HepG2 (cell line): ENCODE data around the gene CCDC88A. TPM values are rescaled to one million over a fixed set of nuclear protein-coding genes. Genes with fewer than 3 reads are reported as not detected.
A peak's percentile ranks its signal among the peaks of the same experiment; 100 is the strongest.

Experiments used
- ATF7-NPFF ChIP-seq: sonication (generic); formaldehyde crosslinking; IDR thresholded peaks from 2 replicates; pipeline ENCODE4 v1.8.1; 2023; ENCODE audit warnings: mild to moderate bottlenecking, low read depth, missing genetic modification reagents, moderate library complexity
- CCAR2 ChIP-seq: fragments of 200-400 bp; formaldehyde crosslinking; optimal IDR thresholded peaks from 2 replicates; pipeline ENCODE3; 2018; ENCODE audit warnings: low read depth, mild to moderate bottlenecking, low read length, moderate library complexity
- ELF4 ChIP-seq: sonication (generic); formaldehyde crosslinking; IDR thresholded peaks from 2 replicates; pipeline ENCODE4 v1.5.0; 2020; ENCODE audit warnings: missing genetic modification reagents, mild to moderate bottlenecking, moderate library complexity, borderline replicate concordance
- FOSL1 ChIP-seq: sonication (generic); formaldehyde crosslinking; IDR thresholded peaks from 2 replicates; pipeline ENCODE4 v1.9.0; 2021; ENCODE audit warnings: missing genetic modification reagents, borderline replicate concordance
- GABPB1 ChIP-seq: IDR thresholded peaks from 2 replicates; pipeline ENCODE4 v1.6.1; 2016; ENCODE audit warnings: mild to moderate bottlenecking, missing genetic modification reagents, moderate library complexity, missing compliant biosample characterization
- IKZF1 ChIP-seq: fragments of 450-650 bp; IDR thresholded peaks from 2 replicates; pipeline ENCODE4 v1.7.1; 2016
- MAFF ChIP-seq: IDR thresholded peaks from 2 replicates; pipeline ENCODE4 v1.6.1; 2011; ENCODE audit warnings: low read depth, low read length, improper control_type of control experiment
- MBNL3 ChIP-seq: fragments of 250-450 bp; sonication (Bioruptor Pico); conservative IDR thresholded peaks from 2 replicates; pipeline ENCODE4 v1.8.0; 2022; ENCODE audit warnings: mild to moderate bottlenecking, inconsistent platforms
- MIER2 ChIP-seq: IDR thresholded peaks from 2 replicates; pipeline ENCODE4 v1.6.1; 2016; ENCODE audit warnings: missing biosample characterization, missing genetic modification reagents
- NCOA5 ChIP-seq: sonication (generic); formaldehyde crosslinking; IDR thresholded peaks from 2 replicates; pipeline ENCODE4 v1.4.0; 2020; ENCODE audit warnings: missing genetic modification reagents
- ONECUT2 ChIP-seq: sonication (generic); formaldehyde crosslinking; IDR thresholded peaks from 2 replicates; pipeline ENCODE4 v1.4.0; 2020; ENCODE audit warnings: missing genetic modification reagents
- WIZ ChIP-seq: sonication (generic); formaldehyde crosslinking; IDR thresholded peaks from 2 replicates; pipeline ENCODE4 v1.5.1; 2020; ENCODE audit warnings: mild to moderate bottlenecking, missing genetic modification reagents
- ZFP62 ChIP-seq: sonication (generic); formaldehyde crosslinking; IDR thresholded peaks from 2 replicates; pipeline ENCODE4 v1.4.0; 2020; ENCODE audit warnings: missing genetic modification reagents
- ZNF333 ChIP-seq: sonication (generic); formaldehyde crosslinking; IDR thresholded peaks from 2 replicates; pipeline ENCODE4 v1.4.0; 2020; ENCODE audit warnings: mild to moderate bottlenecking, missing genetic modification reagents, borderline replicate concordance
- ZNF709 ChIP-seq: sonication (generic); formaldehyde crosslinking; IDR thresholded peaks from 2 replicates; pipeline ENCODE4 v1.5.0; 2020; ENCODE audit warnings: mild to moderate bottlenecking, missing genetic modification reagents
- ZSCAN25 ChIP-seq: sonication (generic); formaldehyde crosslinking; IDR thresholded peaks from 2 replicates; pipeline ENCODE4 v1.8.0; 2022; ENCODE audit warnings: mild to moderate bottlenecking, missing genetic modification reagents
- polyA plus RNA-seq, 8 experiments: library from polyadenylated mRNA; depleted of rRNA in 3 of 8; stranded (reverse) in 7 of 8; unstranded in 1 of 8; fragments of >200 nt; fragmentation: Illumina TruSeq in 4 of 8; extraction: Trizol in 4 of 8; gene quantifications; 2 replicates each; pipeline versions ENCODE4 v1.2.1 to v1.2.3, GENCODE V29; 2011 to 2016; ENCODE audit warnings: low read depth in 4 of 8, missing spikeins in 1 of 8, mixed read lengths in 1 of 8; ENCODE audit not compliant: insufficient read depth in 1 of 8
- total RNA-seq, 5 experiments: library from RNA; depleted of rRNA; stranded (reverse); fragments of >200 nt; fragmentation: Illumina TruSeq; extraction: Trizol; gene quantifications; 2 replicates each; pipeline ENCODE4 v1.2.3, GENCODE V29; 2016; ENCODE audit warnings: low read depth in 1 of 5
- TF ChIP-seq, protein P1 (sequence below): sonication (generic); formaldehyde crosslinking; IDR thresholded peaks from 2 replicates; pipeline ENCODE4 v1.4.0; 2020; ENCODE audit warnings: missing genetic modification reagents, borderline replicate concordance
- TF ChIP-seq, protein P2 (sequence below): fragments of 450-650 bp; IDR thresholded peaks from 2 replicates; pipeline ENCODE4 v1.6.1; 2017
- TF ChIP-seq, protein P3 (sequence below): sonication (generic); formaldehyde crosslinking; IDR thresholded peaks from 2 replicates; pipeline ENCODE4 v1.4.0; 2020; ENCODE audit warnings: missing genetic modification reagents, borderline replicate concordance
- TF ChIP-seq, protein P4 (sequence below): sonication (generic); formaldehyde crosslinking; IDR thresholded peaks from 2 replicates; pipeline ENCODE4 v1.4.0; 2020; ENCODE audit warnings: missing genetic modification reagents

CCDC88A gene
- total and polyA plus RNA-seq, 2 of the 13 experiments (the other 11 are each of a cell fraction or from before 2014, with no cell fraction given): 43.2 to 84.1 TPM

DNA sequence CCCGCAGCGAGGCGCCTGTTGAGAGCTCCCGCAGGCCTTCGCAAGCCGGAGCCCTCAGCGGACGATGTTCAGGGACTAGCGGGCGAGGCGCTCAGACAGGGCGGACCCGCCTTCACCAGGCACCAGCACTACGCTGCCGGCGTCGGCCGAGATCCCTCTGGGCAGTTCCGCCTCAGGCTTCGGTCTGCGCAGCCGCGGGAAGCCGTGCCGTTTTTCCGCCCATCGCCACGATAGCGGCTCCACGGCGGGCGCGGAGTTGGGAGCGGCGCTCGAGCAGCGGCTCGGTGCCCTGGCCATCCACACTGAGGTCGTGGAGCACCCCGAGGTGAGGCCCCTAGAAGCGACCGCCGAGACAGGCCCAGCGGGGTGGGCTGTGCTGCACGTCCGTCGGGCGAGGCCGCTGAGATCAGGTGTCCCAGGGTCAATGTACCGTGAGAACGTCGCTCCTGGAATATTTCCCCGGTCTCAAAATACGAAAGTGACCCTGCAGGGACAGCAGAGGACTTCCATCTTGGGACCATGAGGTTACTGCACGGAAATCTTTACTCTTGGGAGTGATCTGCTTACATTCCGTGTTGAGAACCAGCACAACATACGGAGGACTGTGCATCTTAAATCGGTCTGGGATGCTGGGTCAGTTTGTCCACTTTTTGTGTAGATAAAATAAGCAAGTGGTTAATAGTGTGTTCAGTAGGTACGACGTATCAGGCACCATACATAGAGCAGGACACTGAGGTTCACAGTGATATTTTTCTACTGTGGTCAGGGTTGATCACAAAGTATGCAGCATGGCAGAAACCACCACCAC, 137.3 kb downstream of the CCDC88A start (continued):
- TF ChIP-seq, protein P1, sequence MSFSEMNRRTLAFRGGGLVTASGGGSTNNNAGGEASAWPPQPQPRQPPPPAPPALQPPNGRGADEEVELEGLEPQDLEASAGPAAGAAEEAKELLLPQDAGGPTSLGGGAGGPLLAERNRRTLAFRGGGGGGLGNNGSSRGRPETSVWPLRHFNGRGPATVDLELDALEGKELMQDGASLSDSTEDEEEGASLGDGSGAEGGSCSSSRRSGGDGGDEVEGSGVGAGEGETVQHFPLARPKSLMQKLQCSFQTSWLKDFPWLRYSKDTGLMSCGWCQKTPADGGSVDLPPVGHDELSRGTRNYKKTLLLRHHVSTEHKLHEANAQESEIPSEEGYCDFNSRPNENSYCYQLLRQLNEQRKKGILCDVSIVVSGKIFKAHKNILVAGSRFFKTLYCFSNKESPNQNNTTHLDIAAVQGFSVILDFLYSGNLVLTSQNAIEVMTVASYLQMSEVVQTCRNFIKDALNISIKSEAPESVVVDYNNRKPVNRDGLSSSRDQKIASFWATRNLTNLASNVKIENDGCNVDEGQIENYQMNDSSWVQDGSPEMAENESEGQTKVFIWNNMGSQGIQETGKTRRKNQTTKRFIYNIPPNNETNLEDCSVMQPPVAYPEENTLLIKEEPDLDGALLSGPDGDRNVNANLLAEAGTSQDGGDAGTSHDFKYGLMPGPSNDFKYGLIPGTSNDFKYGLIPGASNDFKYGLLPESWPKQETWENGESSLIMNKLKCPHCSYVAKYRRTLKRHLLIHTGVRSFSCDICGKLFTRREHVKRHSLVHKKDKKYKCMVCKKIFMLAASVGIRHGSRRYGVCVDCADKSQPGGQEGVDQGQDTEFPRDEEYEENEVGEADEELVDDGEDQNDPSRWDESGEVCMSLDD (CRISPR knock-in tag): peak; percentile 71; the same call in 1 of the 2 replicates
- no peak for TF ChIP-seq ELF4 (CRISPR knock-in tag)
- peak; percentile 96 for TF ChIP-seq ZNF709 (CRISPR knock-in tag)
- TF ChIP-seq ONECUT2 (CRISPR knock-in tag): no peak
- peak; percentile 61; the same call in 1 of the 2 replicates for TF ChIP-seq ZSCAN25 (CRISPR knock-in tag)
- TF ChIP-seq, protein P2, sequence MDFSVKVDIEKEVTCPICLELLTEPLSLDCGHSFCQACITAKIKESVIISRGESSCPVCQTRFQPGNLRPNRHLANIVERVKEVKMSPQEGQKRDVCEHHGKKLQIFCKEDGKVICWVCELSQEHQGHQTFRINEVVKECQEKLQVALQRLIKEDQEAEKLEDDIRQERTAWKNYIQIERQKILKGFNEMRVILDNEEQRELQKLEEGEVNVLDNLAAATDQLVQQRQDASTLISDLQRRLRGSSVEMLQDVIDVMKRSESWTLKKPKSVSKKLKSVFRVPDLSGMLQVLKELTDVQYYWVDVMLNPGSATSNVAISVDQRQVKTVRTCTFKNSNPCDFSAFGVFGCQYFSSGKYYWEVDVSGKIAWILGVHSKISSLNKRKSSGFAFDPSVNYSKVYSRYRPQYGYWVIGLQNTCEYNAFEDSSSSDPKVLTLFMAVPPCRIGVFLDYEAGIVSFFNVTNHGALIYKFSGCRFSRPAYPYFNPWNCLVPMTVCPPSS: no peak
- TF ChIP-seq ZNF333 (CRISPR knock-in tag): no peak; the same call in 1 of the 2 replicates
- TF ChIP-seq MAFF: no peak
- no peak for TF ChIP-seq NCOA5 (CRISPR knock-in tag)
- TF ChIP-seq IKZF1: no peak
- TF ChIP-seq CCAR2: no peak
- TF ChIP-seq ZFP62: no peak
- TF ChIP-seq WIZ (CRISPR knock-in tag): peak; percentile 63
- TF ChIP-seq MBNL3 (CRISPR knock-in tag): no peak
- TF ChIP-seq GABPB1: peak; percentile 93
- TF ChIP-seq MIER2: peak; percentile 73
- peak; percentile 98 for TF ChIP-seq ATF7-NPFF
- TF ChIP-seq, protein P3, sequence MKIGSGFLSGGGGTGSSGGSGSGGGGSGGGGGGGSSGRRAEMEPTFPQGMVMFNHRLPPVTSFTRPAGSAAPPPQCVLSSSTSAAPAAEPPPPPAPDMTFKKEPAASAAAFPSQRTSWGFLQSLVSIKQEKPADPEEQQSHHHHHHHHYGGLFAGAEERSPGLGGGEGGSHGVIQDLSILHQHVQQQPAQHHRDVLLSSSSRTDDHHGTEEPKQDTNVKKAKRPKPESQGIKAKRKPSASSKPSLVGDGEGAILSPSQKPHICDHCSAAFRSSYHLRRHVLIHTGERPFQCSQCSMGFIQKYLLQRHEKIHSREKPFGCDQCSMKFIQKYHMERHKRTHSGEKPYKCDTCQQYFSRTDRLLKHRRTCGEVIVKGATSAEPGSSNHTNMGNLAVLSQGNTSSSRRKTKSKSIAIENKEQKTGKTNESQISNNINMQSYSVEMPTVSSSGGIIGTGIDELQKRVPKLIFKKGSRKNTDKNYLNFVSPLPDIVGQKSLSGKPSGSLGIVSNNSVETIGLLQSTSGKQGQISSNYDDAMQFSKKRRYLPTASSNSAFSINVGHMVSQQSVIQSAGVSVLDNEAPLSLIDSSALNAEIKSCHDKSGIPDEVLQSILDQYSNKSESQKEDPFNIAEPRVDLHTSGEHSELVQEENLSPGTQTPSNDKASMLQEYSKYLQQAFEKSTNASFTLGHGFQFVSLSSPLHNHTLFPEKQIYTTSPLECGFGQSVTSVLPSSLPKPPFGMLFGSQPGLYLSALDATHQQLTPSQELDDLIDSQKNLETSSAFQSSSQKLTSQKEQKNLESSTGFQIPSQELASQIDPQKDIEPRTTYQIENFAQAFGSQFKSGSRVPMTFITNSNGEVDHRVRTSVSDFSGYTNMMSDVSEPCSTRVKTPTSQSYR (CRISPR knock-in tag): no peak; the same call in 1 of the 2 replicates
- no peak; the same call in 1 of the 2 replicates for TF ChIP-seq FOSL1 (CRISPR knock-in tag)
- TF ChIP-seq, protein P4, sequence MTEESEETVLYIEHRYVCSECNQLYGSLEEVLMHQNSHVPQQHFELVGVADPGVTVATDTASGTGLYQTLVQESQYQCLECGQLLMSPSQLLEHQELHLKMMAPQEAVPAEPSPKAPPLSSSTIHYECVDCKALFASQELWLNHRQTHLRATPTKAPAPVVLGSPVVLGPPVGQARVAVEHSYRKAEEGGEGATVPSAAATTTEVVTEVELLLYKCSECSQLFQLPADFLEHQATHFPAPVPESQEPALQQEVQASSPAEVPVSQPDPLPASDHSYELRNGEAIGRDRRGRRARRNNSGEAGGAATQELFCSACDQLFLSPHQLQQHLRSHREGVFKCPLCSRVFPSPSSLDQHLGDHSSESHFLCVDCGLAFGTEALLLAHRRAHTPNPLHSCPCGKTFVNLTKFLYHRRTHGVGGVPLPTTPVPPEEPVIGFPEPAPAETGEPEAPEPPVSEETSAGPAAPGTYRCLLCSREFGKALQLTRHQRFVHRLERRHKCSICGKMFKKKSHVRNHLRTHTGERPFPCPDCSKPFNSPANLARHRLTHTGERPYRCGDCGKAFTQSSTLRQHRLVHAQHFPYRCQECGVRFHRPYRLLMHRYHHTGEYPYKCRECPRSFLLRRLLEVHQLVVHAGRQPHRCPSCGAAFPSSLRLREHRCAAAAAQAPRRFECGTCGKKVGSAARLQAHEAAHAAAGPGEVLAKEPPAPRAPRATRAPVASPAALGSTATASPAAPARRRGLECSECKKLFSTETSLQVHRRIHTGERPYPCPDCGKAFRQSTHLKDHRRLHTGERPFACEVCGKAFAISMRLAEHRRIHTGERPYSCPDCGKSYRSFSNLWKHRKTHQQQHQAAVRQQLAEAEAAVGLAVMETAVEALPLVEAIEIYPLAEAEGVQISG: peak; percentile 92
